Activated T-cell treated with anti-CD3 and anti-CD28 coated beads, Interleukin-2, amount 50 U/mL, for 72 hours (primary cell): ENCODE measurements around the gene RNFT2. TPM values are rescaled to one million over a fixed set of nuclear protein-coding genes. Genes with fewer than 3 reads are reported as not detected.

Experiments
- ATAC-seq, 2 donors: fragments of 150-1000 bp; cut with Tn5 transposase; replicated peaks in 1 of 2; 2 replicates each; pipeline ENCODE4 v1.10.0; 2021; ENCODE audit warnings: moderate library complexity in 2 of 2, mild to moderate bottlenecking in 1 of 2
- DNase-seq, 2 donors: peaks; one replicate each; pipeline ENCODE4 v3.0.0; 2021 to 2022; ENCODE audit warnings: mixed read lengths in 1 of 2
- H3K27ac Mint-ChIP-seq: one replicate; pipeline ENCODE4 v1.8.0; 2022; ENCODE audit warnings: mild to moderate bottlenecking, moderate library complexity, mixed read lengths
- H3K27me3 Mint-ChIP-seq: one replicate; pipeline ENCODE4 v1.8.0; 2022; ENCODE audit warnings: low read depth, mixed read lengths
- H3K36me3 Mint-ChIP-seq, 2 donors: one replicate each; pipeline ENCODE4 v1.8.0; 2022; ENCODE audit warnings: mixed read lengths in 2 of 2, mild to moderate bottlenecking in 1 of 2; ENCODE audit not compliant: insufficient read depth in 2 of 2
- H3K4me1 Mint-ChIP-seq: one replicate; pipeline ENCODE4 v1.8.0; 2022; ENCODE audit warnings: low read depth, mixed read lengths
- H3K4me3 Mint-ChIP-seq, 2 donors: one replicate each; pipeline ENCODE4 v1.8.0; 2022; ENCODE audit warnings: mild to moderate bottlenecking in 2 of 2, mixed read lengths in 2 of 2, moderate library complexity in 2 of 2
- H3K9me3 Mint-ChIP-seq, 2 donors: one replicate each; pipeline ENCODE4 v1.8.0; 2022; ENCODE audit warnings: mixed read lengths in 2 of 2
- total RNA-seq, 2 donors: library from RNA; stranded (reverse); gene quantifications; one replicate each; pipeline ENCODE4 v1.2.3, GENCODE V29; 2022

Gene RNFT2
- total RNA-seq = 10 to 100 TPM; 10.4 to 11.5 TPM

- Mint-ChIP-seq H3K4me3 (peak within 1 kb of the TSS; percentile 93 to 95), H3K9me3 (no peaks in the 10 kb centered on the region), H3K27ac (peak within 1 kb of the TSS; percentile 94), H3K27me3 (no peaks in the 10 kb centered on the region), H3K4me1 (peaks cover 34% of the 10 kb centered on the region), H3K36me3 (peaks cover 11 to 12% of the 10 kb centered on the region in 2 donors)
- ATAC-seq (peak; percentile 96 to 98), DNase-seq (peak; percentile 99)
Observed at GRCh38 chr12:116737774-116738657, at the start of gene RNFT2, which contains the start of gene SPRING1. TSS of gene RNFT2 (plus strand) at chr12:116738315. CDS start at chr12:116740498, 2,183 bp downstream. TSS of gene SPRING1 (minus strand) at chr12:116738069. CDS start at chr12:116737900, 169 bp downstream.

GRCh38 chr12:116689521-116689920 is 48.6 kb upstream of the RNFT2 start:
- no peak for DNase-seq
- H3K36me3 Mint-ChIP-seq = no peaks in the 10 kb centered on the region
- H3K4me3 Mint-ChIP-seq = no peak overlapping the region
- ATAC-seq = no peak
- no peaks in the 10 kb centered on the region for H3K9me3 Mint-ChIP-seq
- H3K27me3 Mint-ChIP-seq = peaks cover 29% of the 10 kb centered on the region
- H3K4me1 Mint-ChIP-seq = peaks cover 5% of the 10 kb centered on the region
- H3K27ac Mint-ChIP-seq = no peak overlapping the region

- Mint-ChIP-seq H3K27ac (no peak overlapping the region), H3K27me3 (peaks cover 36% of the 10 kb centered on the region), H3K9me3 (no peaks in the 10 kb centered on the region), H3K4me3 (no peak overlapping the region), H3K4me1 (peaks cover 12% of the 10 kb centered on the region), H3K36me3 (no peaks in the 10 kb centered on the region)
- ATAC-seq (no peak), DNase-seq (no peak)
Observed at GRCh38 chr12:116689979-116690744, 48.0 kb upstream of the RNFT2 start.

GRCh38 chr12:116691205-116691604 is 46.9 kb upstream of the RNFT2 start:
- Mint-ChIP-seq H3K27ac (no peak overlapping the region), H3K36me3 (no peaks in the 10 kb centered on the region), H3K4me3 (no peak overlapping the region), H3K27me3 (peaks cover 43% of the 10 kb centered on the region), H3K4me1 (peaks cover 12% of the 10 kb centered on the region), H3K9me3 (no peaks in the 10 kb centered on the region)
- ATAC-seq = no peak
- no peak for DNase-seq

GRCh38 chr12:116691636-116692035 is 46.5 kb upstream of the RNFT2 start:
- no peak overlapping the region for H3K27ac Mint-ChIP-seq
- no peaks in the 10 kb centered on the region for H3K36me3 Mint-ChIP-seq
- H3K4me3 Mint-ChIP-seq = no peak overlapping the region
- H3K27me3 Mint-ChIP-seq = peaks cover 47% of the 10 kb centered on the region
- peaks cover 12% of the 10 kb centered on the region for H3K4me1 Mint-ChIP-seq
- DNase-seq (no peak), ATAC-seq (no peak)
- H3K9me3 Mint-ChIP-seq = no peaks in the 10 kb centered on the region

- no peaks in the 10 kb centered on the region for H3K36me3 Mint-ChIP-seq
- no peaks in the 10 kb centered on the region for H3K9me3 Mint-ChIP-seq
- no peak for DNase-seq
- no peak for ATAC-seq
- H3K4me3 Mint-ChIP-seq = no peak overlapping the region
- peaks cover 12% of the 10 kb centered on the region for H3K4me1 Mint-ChIP-seq
- H3K27me3 Mint-ChIP-seq = peaks cover 48% of the 10 kb centered on the region
- H3K27ac Mint-ChIP-seq = no peak overlapping the region
Observed at GRCh38 chr12:116692605-116693004, 45.5 kb upstream of the RNFT2 start.

GRCh38 chr12:116693286-116694227 is 44.6 kb upstream of the RNFT2 start:
- Mint-ChIP-seq H3K36me3 (no peaks in the 10 kb centered on the region), H3K4me3 (peak overlapping the region in 1 of 2 donors; percentile 6), H3K9me3 (no peaks in the 10 kb centered on the region), H3K27me3 (peaks cover 48% of the 10 kb centered on the region), H3K27ac (no peak overlapping the region), H3K4me1 (peaks cover 12% of the 10 kb centered on the region)
- ATAC-seq (no peak), DNase-seq (no peak)

GRCh38 chr12:116694653-116695463 is 43.3 kb upstream of the RNFT2 start:
- H3K9me3 Mint-ChIP-seq = no peaks in the 10 kb centered on the region

GRCh38 chr12:116695464-116695725 is 42.7 kb upstream of the RNFT2 start:
- no peak for ATAC-seq
- Mint-ChIP-seq H3K27me3 (peaks cover 48% of the 10 kb centered on the region), H3K4me3 (no peak overlapping the region), H3K36me3 (no peaks in the 10 kb centered on the region), H3K27ac (no peak overlapping the region), H3K9me3 (no peaks in the 10 kb centered on the region), H3K4me1 (peaks cover 12% of the 10 kb centered on the region)
- no peak for DNase-seq

More at GRCh38 chr12:116694653-116695463, 43.3 kb upstream of the RNFT2 start:
- no peak for ATAC-seq
- peaks cover 12% of the 10 kb centered on the region for H3K4me1 Mint-ChIP-seq
- no peaks in the 10 kb centered on the region for H3K36me3 Mint-ChIP-seq
- peaks cover 48% of the 10 kb centered on the region for H3K27me3 Mint-ChIP-seq
- H3K4me3 Mint-ChIP-seq = no peak overlapping the region
- DNase-seq = no peak
- H3K27ac Mint-ChIP-seq = no peak overlapping the region

GRCh38 chr12:116697305-116697704 is 40.8 kb upstream of the RNFT2 start:
- Mint-ChIP-seq H3K9me3 (no peaks in the 10 kb centered on the region), H3K4me3 (no peak overlapping the region), H3K4me1 (peaks cover 12% of the 10 kb centered on the region), H3K27ac (no peak overlapping the region), H3K27me3 (peaks cover 41% of the 10 kb centered on the region), H3K36me3 (no peaks in the 10 kb centered on the region)
- DNase-seq (peak in 1 of 2 donors; percentile 13), ATAC-seq (peak in 1 of 2 donors; percentile 50)

GRCh38 chr12:116697716-116698115 is 40.4 kb upstream of the RNFT2 start:
- ATAC-seq (no peak), DNase-seq (no peak)
- H3K9me3 Mint-ChIP-seq = no peaks in the 10 kb centered on the region
- peaks cover 11% of the 10 kb centered on the region for H3K4me1 Mint-ChIP-seq
- H3K36me3 Mint-ChIP-seq = no peaks in the 10 kb centered on the region
- H3K27ac Mint-ChIP-seq = no peak overlapping the region
- no peak overlapping the region for H3K4me3 Mint-ChIP-seq
- peaks cover 37% of the 10 kb centered on the region for H3K27me3 Mint-ChIP-seq

GRCh38 chr12:116698116-116698515 is 40.0 kb upstream of the RNFT2 start:
- ATAC-seq (no peak), DNase-seq (no peak)
- no peak overlapping the region for H3K4me3 Mint-ChIP-seq
- peaks cover 8% of the 10 kb centered on the region for H3K4me1 Mint-ChIP-seq
- H3K27ac Mint-ChIP-seq = no peak overlapping the region
- H3K9me3 Mint-ChIP-seq = no peaks in the 10 kb centered on the region
- no peaks in the 10 kb centered on the region for H3K36me3 Mint-ChIP-seq
- H3K27me3 Mint-ChIP-seq = peaks cover 33% of the 10 kb centered on the region
